Body of pancreas (tissue), 4 donors: Measurements from ENCODE around the gene TPO.

Experiments
- POLR2A ChIP-seq, 3 donors: fragments of 450-650 bp; IDR thresholded peaks; one replicate each; pipeline ENCODE4 v1.6.1; 2016; ENCODE audit warnings: antibody characterized with exemption in 3 of 3, mild to moderate bottlenecking in 2 of 3
- TF ChIP-seq, protein P1 (sequence below), 7 experiments: fragments of 450-650 bp in 4 of 7; fragments of 200-600 bp in 3 of 7; sonication (generic) in 3 of 7; IDR thresholded peaks; one replicate each; pipeline ENCODE4 v1.5.1; 2016 to 2019; ENCODE audit warnings: antibody characterized with exemption in 7 of 7

DNA sequence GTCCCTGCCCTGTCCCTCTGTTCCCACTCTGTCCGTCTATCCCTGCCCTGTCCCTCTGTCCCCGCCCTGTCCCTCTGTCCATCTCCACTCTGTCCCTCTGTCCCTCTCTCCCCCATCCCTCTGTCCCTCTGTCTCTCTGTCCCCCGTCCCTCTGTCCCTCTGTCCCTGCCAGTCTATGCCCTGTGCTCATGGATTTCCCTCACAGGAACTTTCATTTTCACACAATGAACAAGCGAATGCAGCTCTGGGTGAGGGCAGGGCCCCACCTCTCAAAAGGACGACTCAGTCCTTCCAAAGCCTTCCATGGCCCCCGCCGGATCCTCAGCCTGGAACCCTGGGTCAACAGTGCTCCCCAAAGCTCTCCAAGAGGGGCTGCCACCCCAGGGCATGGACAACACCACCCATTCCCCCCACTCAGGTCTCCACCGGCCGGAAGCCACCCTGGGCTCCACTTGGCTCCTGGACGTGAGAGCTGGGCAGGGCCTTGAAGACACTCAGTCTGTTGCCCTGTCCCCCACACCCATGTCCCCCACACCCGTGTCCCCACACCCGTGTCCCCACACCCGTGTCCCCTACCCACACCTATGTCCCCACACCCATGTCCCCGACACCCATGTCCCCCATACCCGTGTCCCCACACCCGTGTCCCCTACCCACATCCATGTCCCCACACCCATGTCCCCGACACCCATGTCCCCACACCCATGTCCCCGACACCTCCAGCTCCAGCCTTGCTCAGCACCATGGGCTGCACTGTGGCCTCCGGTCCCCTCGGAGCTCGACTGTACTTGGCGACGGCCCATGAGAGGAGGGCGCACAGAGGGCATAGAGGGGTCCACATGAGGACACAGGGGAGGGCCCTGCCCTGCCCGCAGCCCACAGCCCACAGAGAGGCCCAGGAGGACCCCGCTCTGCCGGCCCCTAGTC, 175.1 kb downstream of the TPO start:
- TF ChIP-seq, protein P1, sequence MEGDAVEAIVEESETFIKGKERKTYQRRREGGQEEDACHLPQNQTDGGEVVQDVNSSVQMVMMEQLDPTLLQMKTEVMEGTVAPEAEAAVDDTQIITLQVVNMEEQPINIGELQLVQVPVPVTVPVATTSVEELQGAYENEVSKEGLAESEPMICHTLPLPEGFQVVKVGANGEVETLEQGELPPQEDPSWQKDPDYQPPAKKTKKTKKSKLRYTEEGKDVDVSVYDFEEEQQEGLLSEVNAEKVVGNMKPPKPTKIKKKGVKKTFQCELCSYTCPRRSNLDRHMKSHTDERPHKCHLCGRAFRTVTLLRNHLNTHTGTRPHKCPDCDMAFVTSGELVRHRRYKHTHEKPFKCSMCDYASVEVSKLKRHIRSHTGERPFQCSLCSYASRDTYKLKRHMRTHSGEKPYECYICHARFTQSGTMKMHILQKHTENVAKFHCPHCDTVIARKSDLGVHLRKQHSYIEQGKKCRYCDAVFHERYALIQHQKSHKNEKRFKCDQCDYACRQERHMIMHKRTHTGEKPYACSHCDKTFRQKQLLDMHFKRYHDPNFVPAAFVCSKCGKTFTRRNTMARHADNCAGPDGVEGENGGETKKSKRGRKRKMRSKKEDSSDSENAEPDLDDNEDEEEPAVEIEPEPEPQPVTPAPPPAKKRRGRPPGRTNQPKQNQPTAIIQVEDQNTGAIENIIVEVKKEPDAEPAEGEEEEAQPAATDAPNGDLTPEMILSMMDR (IDR thresholded peaks at IDR 0.05) = no peak
- no peak for TF ChIP-seq POLR2A (IDR thresholded peaks at IDR 0.05)
